WTC11 (cell line): ENCODE data around the gene IL23A.

Source experiments
- ATF6 ChIP-seq: sonication (generic); formaldehyde crosslinking; IDR thresholded peaks from 2 replicates; pipeline ENCODE4 v1.8.1; 2023; ENCODE audit warnings: mild to moderate bottlenecking, missing genetic modification reagents
- ETV6 ChIP-seq: sonication (generic); formaldehyde crosslinking; IDR thresholded peaks from 2 replicates; pipeline ENCODE4 v1.8.1; 2022; ENCODE audit warnings: mild to moderate bottlenecking, missing genetic modification reagents
- HMGXB4 ChIP-seq: sonication (generic); formaldehyde crosslinking; IDR thresholded peaks from 2 replicates; pipeline ENCODE4 v1.8.1; 2023; ENCODE audit warnings: mild to moderate bottlenecking, moderate library complexity, missing genetic modification reagents
- MAX ChIP-seq: sonication (generic); formaldehyde crosslinking; IDR thresholded peaks from 2 replicates; pipeline ENCODE4 v1.8.0; 2022; ENCODE audit warnings: mild to moderate bottlenecking, missing genetic modification reagents
- NFYB ChIP-seq: sonication (generic); formaldehyde crosslinking; conservative IDR thresholded peaks from 2 replicates; pipeline ENCODE4 v1.8.0; 2022; ENCODE audit warnings: low read depth, missing genetic modification reagents
- SMAD3 ChIP-seq: sonication (generic); formaldehyde crosslinking; IDR thresholded peaks from 2 replicates; pipeline ENCODE4 v1.8.0; 2022; ENCODE audit warnings: missing genetic modification reagents, mild to moderate bottlenecking, borderline replicate concordance
- SMAD4 ChIP-seq: sonication (generic); formaldehyde crosslinking; IDR thresholded peaks from 2 replicates; pipeline ENCODE4 v1.8.0; 2022; ENCODE audit warnings: mild to moderate bottlenecking, missing genetic modification reagents
- ZBTB43 ChIP-seq: sonication (generic); formaldehyde crosslinking; IDR thresholded peaks from 2 replicates; pipeline ENCODE4 v1.8.1; 2023; ENCODE audit warnings: mild to moderate bottlenecking, missing genetic modification reagents
- ZNF317 ChIP-seq: sonication (generic); formaldehyde crosslinking; IDR thresholded peaks from 2 replicates; pipeline ENCODE4 v1.8.1; 2023; ENCODE audit warnings: low read depth, mild to moderate bottlenecking, moderate library complexity, missing genetic modification reagents, borderline replicate concordance
- TF ChIP-seq, protein P1 (sequence below): fragments of 200-600 bp; IDR thresholded peaks from 2 replicates; pipeline ENCODE4 v1.8.0; 2022; ENCODE audit warnings: antibody characterized with exemption

DNA sequence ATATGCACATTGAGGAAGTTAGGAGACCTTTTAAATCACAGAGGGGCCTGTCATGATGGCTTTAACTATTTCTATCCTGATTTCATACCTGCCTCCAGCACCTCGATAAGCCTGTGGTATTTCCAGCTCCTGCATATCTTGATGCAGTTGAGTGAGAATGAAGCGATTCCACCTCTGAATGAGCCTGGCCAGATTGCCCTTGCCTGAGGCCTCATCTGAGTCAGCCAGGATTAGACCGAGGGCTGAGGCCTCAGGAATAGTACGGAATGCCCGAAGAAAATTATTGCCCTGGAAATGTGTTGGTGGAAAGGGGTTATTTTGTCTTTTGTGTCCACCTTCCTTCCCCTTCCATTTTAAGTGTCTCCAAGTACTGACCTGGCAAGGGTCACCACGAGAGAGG is 14.5 kb upstream of the IL23A start:
- no peak for TF ChIP-seq MAX (CRISPR knock-in tag)
- TF ChIP-seq ETV6 (CRISPR knock-in tag), result no peak
- TF ChIP-seq, protein P1, sequence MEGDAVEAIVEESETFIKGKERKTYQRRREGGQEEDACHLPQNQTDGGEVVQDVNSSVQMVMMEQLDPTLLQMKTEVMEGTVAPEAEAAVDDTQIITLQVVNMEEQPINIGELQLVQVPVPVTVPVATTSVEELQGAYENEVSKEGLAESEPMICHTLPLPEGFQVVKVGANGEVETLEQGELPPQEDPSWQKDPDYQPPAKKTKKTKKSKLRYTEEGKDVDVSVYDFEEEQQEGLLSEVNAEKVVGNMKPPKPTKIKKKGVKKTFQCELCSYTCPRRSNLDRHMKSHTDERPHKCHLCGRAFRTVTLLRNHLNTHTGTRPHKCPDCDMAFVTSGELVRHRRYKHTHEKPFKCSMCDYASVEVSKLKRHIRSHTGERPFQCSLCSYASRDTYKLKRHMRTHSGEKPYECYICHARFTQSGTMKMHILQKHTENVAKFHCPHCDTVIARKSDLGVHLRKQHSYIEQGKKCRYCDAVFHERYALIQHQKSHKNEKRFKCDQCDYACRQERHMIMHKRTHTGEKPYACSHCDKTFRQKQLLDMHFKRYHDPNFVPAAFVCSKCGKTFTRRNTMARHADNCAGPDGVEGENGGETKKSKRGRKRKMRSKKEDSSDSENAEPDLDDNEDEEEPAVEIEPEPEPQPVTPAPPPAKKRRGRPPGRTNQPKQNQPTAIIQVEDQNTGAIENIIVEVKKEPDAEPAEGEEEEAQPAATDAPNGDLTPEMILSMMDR, result no peak
- no peak for TF ChIP-seq HMGXB4 (CRISPR knock-in tag)
- no peak for TF ChIP-seq SMAD3
- no peak for TF ChIP-seq ZNF317
- TF ChIP-seq NFYB (CRISPR knock-in tag), result no peak
- no peak for TF ChIP-seq ATF6 (CRISPR knock-in tag)
- no peak for TF ChIP-seq ZBTB43 (CRISPR knock-in tag)
- no peak for TF ChIP-seq SMAD4 (CRISPR knock-in tag)
